Right lung (tissue), 5 donors: ENCODE results near the gene CRYBA1. TPM values are rescaled to one million over a fixed set of nuclear protein-coding genes. Genes with fewer than 3 reads are reported as not detected.
"Not testable (repeated sequence)": the region's sequence is repeated elsewhere in the genome, so short reads cannot be mapped to it uniquely, and the experiment has no call there.

ENCODE experiments used
- DNase-seq, 2 donors: peaks; one replicate each; pipeline ENCODE4 v3.0.0-alpha.2; 2013
- polyA plus RNA-seq, 5 donors: library from polyadenylated mRNA; unstranded; fragments of 120-200 nt; gene quantifications; one replicate each; pipeline versions ENCODE4 v1.2.1 to v1.2.3, GENCODE V29; 2013; ENCODE audit warnings: inconsistent platforms in 1 of 5, low replicate concordance in 1 of 5; ENCODE audit not compliant: insufficient read length in 5 of 5, insufficient read depth in 1 of 5

The CRYBA1 gene
- polyA plus RNA-seq, 5 donors: not detected

GRCh38 chr17:29237476-29238132 is 9.1 kb upstream of the CRYBA1 start:
- DNase-seq: no peak

- no peak for DNase-seq
Observed at GRCh38 chr17:29238133-29238850, 8.4 kb upstream of the CRYBA1 start.

- no peak for DNase-seq
Observed at GRCh38 chr17:29240477-29240876, 6.2 kb upstream of the CRYBA1 start.

- DNase-seq: no peak
Observed at GRCh38 chr17:29240968-29241963, 5.4 kb upstream of the CRYBA1 start.

GRCh38 chr17:29242051-29242450 is 4.6 kb upstream of the CRYBA1 start:
- no peak for DNase-seq

GRCh38 chr17:29242790-29243189 is 3.9 kb upstream of the CRYBA1 start:
- no peak for DNase-seq

GRCh38 chr17:29243792-29244191 is 2.9 kb upstream of the CRYBA1 start:
- no peak for DNase-seq

- no peak for DNase-seq
Observed at GRCh38 chr17:29245401-29245800, 1.3 kb upstream of the CRYBA1 start.

- DNase-seq: no peak
Observed at GRCh38 chr17:29247219-29247618, 560 bp downstream of the CRYBA1 start.

- DNase-seq: no peak
Observed at GRCh38 chr17:29248845-29249244, 2.2 kb downstream of the CRYBA1 start.

GRCh38 chr17:29250666-29251065 is 4.0 kb downstream of the CRYBA1 start:
- DNase-seq: no peak

- DNase-seq: no peak
Observed at GRCh38 chr17:29251184-29251583, 4.5 kb downstream of the CRYBA1 start.

GRCh38 chr17:29252101-29252791 is 5.6 kb downstream of the CRYBA1 start:
- peak; percentile 49 to 52 for DNase-seq

- no peak for DNase-seq
Observed at GRCh38 chr17:29253037-29253436, 6.4 kb downstream of the CRYBA1 start.

- no peak for DNase-seq
Observed at GRCh38 chr17:29255926-29256522, 9.4 kb downstream of the CRYBA1 start.

- DNase-seq: no peak
Observed at GRCh38 chr17:29256735-29257466, 10.2 kb downstream of the CRYBA1 start.

GRCh38 chr17:29257756-29258155 is 11.1 kb downstream of the CRYBA1 start:
- no peak for DNase-seq

GRCh38 chr17:29263916-29264315 is 17.3 kb downstream of the CRYBA1 start:
- DNase-seq: no peak

- DNase-seq: not testable (repeated sequence)
Observed at GRCh38 chr17:29271980-29272379, 25.3 kb downstream of the CRYBA1 start.

GRCh38 chr17:29273924-29274323 is 27.3 kb downstream of the CRYBA1 start:
- DNase-seq: no peak

GRCh38 chr17:29278692-29279091 is 32.0 kb downstream of the CRYBA1 start:
- no peak for DNase-seq
